Vagina (tissue), 2 donors: Measurements from ENCODE around the gene TTC28. TPM values are rescaled to one million over a fixed set of nuclear protein-coding genes. Genes with fewer than 3 reads are reported as not detected.
"Not testable (repeated sequence)": the region's sequence is repeated elsewhere in the genome, so short reads cannot be mapped to it uniquely, and the experiment has no call there.

Experiments
- DNase-seq, 2 donors: peaks; one replicate each; pipeline ENCODE4 v3.0.0-alpha.2; 2017; ENCODE audit errors: extremely low spot score in 2 of 2
- H3K27ac ChIP-seq: fragments of 200-600 bp; sonication (generic); one replicate; pipeline ENCODE4 v1.5.1; 2019
- H3K27me3 ChIP-seq: fragments of 200-600 bp; sonication (generic); one replicate; pipeline ENCODE4 v1.5.1; 2019
- H3K36me3 ChIP-seq, 2 donors: fragments of 200-600 bp; sonication (generic); one replicate each; pipeline ENCODE4 v1.5.1; 2017 to 2019
- H3K4me1 ChIP-seq: fragments of 200-600 bp; sonication (generic); one replicate; pipeline ENCODE4 v1.5.1; 2019
- H3K4me3 ChIP-seq, 2 donors: fragments of 200-600 bp; sonication (generic); 1 replicate in 1 of 2; 2 replicates in 1 of 2; pipeline ENCODE4 v1.5.1; 2016 to 2019
- H3K9me3 ChIP-seq: fragments of 200-600 bp; sonication (generic); one replicate; pipeline ENCODE4 v1.5.1; 2019
- POLR2A ChIP-seq, 2 donors: fragments of 450-650 bp; IDR thresholded peaks; one replicate each; pipeline ENCODE4 v1.6.1; 2017; ENCODE audit warnings: antibody characterized with exemption in 2 of 2, mild to moderate bottlenecking in 2 of 2, moderate library complexity in 2 of 2
- POLR2AphosphoS5 ChIP-seq, 2 donors: sonication (generic); formaldehyde crosslinking; IDR thresholded peaks; one replicate each; pipeline ENCODE4 v1.9.0; 2017; ENCODE audit warnings: antibody characterized with exemption in 2 of 2, mild to moderate bottlenecking in 2 of 2, low read depth in 1 of 2; ENCODE audit not compliant: insufficient read depth in 1 of 2
- intact Hi-C: fragments of 100-400 bp; cut with DNase I; formaldehyde crosslinking; loops from one replicate; pipeline ENCODE4 v1.15.1; 2023
- total RNA-seq: library from RNA; depleted of rRNA; stranded (reverse); fragments of >200 nt; gene quantifications from one replicate; pipeline ENCODE4 v1.2.3, GENCODE V29; 2016
- TF ChIP-seq, protein P1 (sequence below), 3 experiments: fragments of 450-650 bp in 2 of 3; fragments of 200-600 bp in 1 of 3; sonication (generic) in 1 of 3; IDR thresholded peaks; one replicate each; pipeline ENCODE4 v1.5.1; 2017 to 2019; ENCODE audit warnings: antibody characterized with exemption in 3 of 3, mild to moderate bottlenecking in 2 of 3, moderate library complexity in 2 of 3

TTC28 gene
- total RNA-seq, 1 donor from 2014 or later = 41.7 TPM

DNA sequence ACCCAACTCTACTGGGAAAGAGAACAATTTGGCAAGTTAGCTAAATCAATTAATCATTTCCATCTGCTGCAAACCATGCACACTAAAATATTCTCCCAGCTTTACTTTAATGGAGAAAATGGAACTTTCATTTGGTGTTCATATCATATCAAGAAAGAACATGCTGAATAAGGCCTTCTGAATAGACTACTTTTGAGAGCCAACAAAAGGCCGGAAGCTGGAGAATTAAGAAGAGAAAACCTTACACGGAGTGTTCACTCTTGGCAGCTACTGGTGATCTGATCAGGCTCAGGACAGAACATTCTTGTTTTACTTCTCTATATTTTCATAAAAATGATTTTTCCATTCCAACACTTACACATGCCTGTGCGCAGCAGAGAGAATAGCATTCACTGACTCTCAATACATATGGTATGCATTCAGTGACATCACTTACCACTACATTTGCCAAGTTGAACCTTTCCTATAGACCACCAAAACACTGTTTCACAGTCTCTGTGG lies 165.3 kb downstream of the TTC28 start:
- no peak overlapping the region for H3K27ac ChIP-seq
- intact Hi-C loops = no loop called here

GRCh38 chr22:28512387-28512786 lies 167.3 kb downstream of the TTC28 start:
- H3K4me1 ChIP-seq, intact Hi-C loops: not testable (repeated sequence)

More for the DNA sequence above, 165.3 kb downstream of the TTC28 start:
- H3K4me3 ChIP-seq = no peak overlapping the region
- no peak for DNase-seq
- no peaks in the 10 kb centered on the region for H3K4me1 ChIP-seq
- H3K27me3 ChIP-seq = no peaks in the 10 kb centered on the region
- no peaks in the 10 kb centered on the region for H3K36me3 ChIP-seq
- no peaks in the 10 kb centered on the region for H3K9me3 ChIP-seq
- TF ChIP-seq POLR2AphosphoS5 (IDR thresholded peaks at IDR 0.05; ENCODE audit: insufficient read depth in 1 of 2, low read depth in 1 of 2) = no peak
- TF ChIP-seq POLR2A (IDR thresholded peaks at IDR 0.05) = no peak
- TF ChIP-seq, protein P1, sequence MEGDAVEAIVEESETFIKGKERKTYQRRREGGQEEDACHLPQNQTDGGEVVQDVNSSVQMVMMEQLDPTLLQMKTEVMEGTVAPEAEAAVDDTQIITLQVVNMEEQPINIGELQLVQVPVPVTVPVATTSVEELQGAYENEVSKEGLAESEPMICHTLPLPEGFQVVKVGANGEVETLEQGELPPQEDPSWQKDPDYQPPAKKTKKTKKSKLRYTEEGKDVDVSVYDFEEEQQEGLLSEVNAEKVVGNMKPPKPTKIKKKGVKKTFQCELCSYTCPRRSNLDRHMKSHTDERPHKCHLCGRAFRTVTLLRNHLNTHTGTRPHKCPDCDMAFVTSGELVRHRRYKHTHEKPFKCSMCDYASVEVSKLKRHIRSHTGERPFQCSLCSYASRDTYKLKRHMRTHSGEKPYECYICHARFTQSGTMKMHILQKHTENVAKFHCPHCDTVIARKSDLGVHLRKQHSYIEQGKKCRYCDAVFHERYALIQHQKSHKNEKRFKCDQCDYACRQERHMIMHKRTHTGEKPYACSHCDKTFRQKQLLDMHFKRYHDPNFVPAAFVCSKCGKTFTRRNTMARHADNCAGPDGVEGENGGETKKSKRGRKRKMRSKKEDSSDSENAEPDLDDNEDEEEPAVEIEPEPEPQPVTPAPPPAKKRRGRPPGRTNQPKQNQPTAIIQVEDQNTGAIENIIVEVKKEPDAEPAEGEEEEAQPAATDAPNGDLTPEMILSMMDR (IDR thresholded peaks at IDR 0.05) = no peak

GRCh38 chr22:28507896-28508295 lies 171.7 kb downstream of the TTC28 start:
- H3K27ac ChIP-seq = no peak overlapping the region
- no peak overlapping the region for H3K4me3 ChIP-seq
- H3K9me3 ChIP-seq = no peaks in the 10 kb centered on the region
- no peaks in the 10 kb centered on the region for H3K36me3 ChIP-seq
- no peak for TF ChIP-seq POLR2AphosphoS5 (IDR thresholded peaks at IDR 0.05; ENCODE audit: insufficient read depth in 1 of 2, low read depth in 1 of 2)
- TF ChIP-seq POLR2A (IDR thresholded peaks at IDR 0.05) = no peak
- TF ChIP-seq, protein P1 (IDR thresholded peaks at IDR 0.05) = no peak
- intact Hi-C loops = no loop called here
- no peak for DNase-seq
- no peaks in the 10 kb centered on the region for H3K4me1 ChIP-seq
- H3K27me3 ChIP-seq = no peaks in the 10 kb centered on the region

More at GRCh38 chr22:28512387-28512786, 167.3 kb downstream of the TTC28 start:
- H3K27ac ChIP-seq, DNase-seq, H3K9me3 ChIP-seq, H3K27me3 ChIP-seq, H3K4me3 ChIP-seq, H3K36me3 ChIP-seq: not testable (repeated sequence)

DNA sequence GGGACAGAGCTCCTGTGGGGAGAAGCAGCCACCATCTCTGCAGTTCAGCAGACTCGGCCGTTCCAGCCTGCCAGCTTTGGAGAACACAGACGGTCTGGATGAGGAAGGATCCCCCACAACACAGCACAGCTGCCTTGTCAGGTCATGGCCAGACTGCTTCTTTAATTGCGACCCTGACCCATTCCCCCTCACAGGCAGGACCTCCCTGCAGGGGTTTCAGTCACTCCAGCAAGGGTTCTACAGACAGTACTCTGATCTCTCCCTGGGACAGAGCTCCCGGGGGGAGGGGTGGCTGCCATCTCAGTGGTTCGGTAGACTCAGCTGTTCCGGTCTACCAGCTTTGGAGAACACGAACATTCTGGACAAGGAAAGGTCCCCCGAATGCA lies 173.5 kb downstream of the TTC28 start:
- TF ChIP-seq, protein P1 (IDR thresholded peaks at IDR 0.05) = no peak
- TF ChIP-seq POLR2A (IDR thresholded peaks at IDR 0.05) (no peak), POLR2AphosphoS5 (IDR thresholded peaks at IDR 0.05; ENCODE audit: insufficient read depth in 1 of 2, low read depth in 1 of 2) (no peak)
- intact Hi-C loops = no loop called here
- no peaks in the 10 kb centered on the region for H3K36me3 ChIP-seq
- no peak for DNase-seq
- no peaks in the 10 kb centered on the region for H3K27me3 ChIP-seq
- H3K4me1 ChIP-seq = no peaks in the 10 kb centered on the region
- H3K27ac ChIP-seq = no peak overlapping the region
- no peak overlapping the region for H3K4me3 ChIP-seq
- no peaks in the 10 kb centered on the region for H3K9me3 ChIP-seq

DNA sequence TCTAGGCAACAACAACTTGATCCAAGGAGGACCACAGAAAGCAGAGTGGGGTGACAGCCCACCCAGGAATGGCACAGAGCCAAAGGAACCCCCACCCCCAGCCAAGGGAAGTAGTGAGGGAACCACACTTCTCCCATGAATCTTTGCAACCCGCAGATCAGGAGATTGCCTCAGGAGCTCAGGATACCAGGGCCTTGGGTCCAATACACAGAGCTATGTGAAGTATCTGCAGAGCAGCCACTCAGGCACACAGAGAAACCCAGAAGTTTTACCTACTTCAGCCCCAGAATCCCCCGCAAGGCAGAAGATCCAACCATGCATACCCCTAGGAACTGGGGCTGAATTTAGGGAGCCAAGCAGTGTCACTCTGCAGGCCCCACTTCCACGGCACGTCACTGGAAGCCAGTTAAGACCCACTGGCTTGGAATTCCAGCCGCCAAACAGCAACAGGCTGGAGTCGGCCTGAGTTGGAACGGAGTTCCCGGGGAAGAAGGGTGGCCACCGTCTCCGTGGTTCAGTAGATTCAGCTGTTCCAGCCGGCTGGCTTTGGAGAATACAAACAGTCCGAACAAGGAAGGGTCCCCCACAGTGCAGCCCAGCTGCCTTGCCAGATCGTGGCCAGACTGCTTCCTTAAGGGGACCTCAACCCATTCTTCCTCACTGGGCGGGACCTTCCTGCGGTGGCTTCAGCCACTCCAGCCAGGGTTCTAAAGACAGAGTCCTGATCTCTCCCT lies 174.1 kb downstream of the TTC28 start:
- no peak for TF ChIP-seq POLR2A (IDR thresholded peaks at IDR 0.05)
- TF ChIP-seq POLR2AphosphoS5 (IDR thresholded peaks at IDR 0.05; ENCODE audit: insufficient read depth in 1 of 2, low read depth in 1 of 2) = no peak
- TF ChIP-seq, protein P1 (IDR thresholded peaks at IDR 0.05) = no peak
- Histone ChIP-seq H3K4me1 (no peaks in the 10 kb centered on the region), H3K9me3 (no peaks in the 10 kb centered on the region), H3K4me3 (no peak overlapping the region), H3K27me3 (no peaks in the 10 kb centered on the region), H3K36me3 (no peaks in the 10 kb centered on the region), H3K27ac (no peak overlapping the region)
- DNase-seq = no peak
- intact Hi-C loops = no loop called here
